GM23338 (cell line): ENCODE results near the gene ULK2. TPM values are rescaled to one million over a fixed set of nuclear protein-coding genes. Genes with fewer than 3 reads are reported as not detected.

Experiments used
- ATAC-seq: fragments of 200-7000 bp; cut with Tn5 transposase; 3 replicates; pipeline ENCODE4 v1.9.1; 2020
- DNase-seq: peaks from one replicate; pipeline ENCODE4 v3.0.0-alpha.2; 2015; ENCODE audit warnings: low spot score
- H2AFZ ChIP-seq: fragments of 200-600 bp; sonication (generic); 2 replicates; pipeline ENCODE4 v1.8.0; 2016; ENCODE audit warnings: antibody characterized with exemption, mild to moderate bottlenecking, moderate library complexity
- H3F3A ChIP-seq: fragments of 200-600 bp; sonication (generic); replicated peaks from 2 replicates; pipeline ENCODE4 v1.8.0; 2017; ENCODE audit warnings: antibody characterized with exemption, mixed run types, low read depth
- H3K27ac ChIP-seq: fragments of 200-600 bp; sonication (generic); 2 replicates; pipeline ENCODE4 v1.6.1; 2016; ENCODE audit warnings: low read depth
- H3K27me3 ChIP-seq: fragments of 200-600 bp; sonication (generic); 2 replicates; pipeline ENCODE4 v1.8.0; 2016; ENCODE audit warnings: mild to moderate bottlenecking, mixed run types, moderate library complexity; ENCODE audit not compliant: insufficient read depth
- H3K36me3 ChIP-seq: fragments of 200-600 bp; sonication (generic); 2 replicates; pipeline ENCODE4 v1.8.0; 2016; ENCODE audit warnings: mild to moderate bottlenecking; ENCODE audit not compliant: insufficient read depth
- H3K4me1 ChIP-seq: fragments of 200-600 bp; sonication (generic); 2 replicates; pipeline ENCODE4 v1.8.0; 2016; ENCODE audit warnings: mild to moderate bottlenecking, moderate library complexity; ENCODE audit not compliant: insufficient read depth
- H3K4me2 ChIP-seq: fragments of 200-600 bp; sonication (generic); 2 replicates; pipeline ENCODE4 v1.7.1; 2017; ENCODE audit warnings: mixed run types
- H3K4me3 ChIP-seq: fragments of 200-600 bp; sonication (generic); 2 replicates; pipeline ENCODE4 v1.6.1; 2016; ENCODE audit warnings: mixed run types
- H3K79me2 ChIP-seq: fragments of 200-600 bp; sonication (generic); replicated peaks from 2 replicates; pipeline ENCODE4 v1.8.0; 2017; ENCODE audit warnings: mild to moderate bottlenecking; ENCODE audit not compliant: insufficient read depth
- H3K9me2 ChIP-seq: fragments of 200-600 bp; sonication (generic); 2 replicates; pipeline ENCODE4 v1.8.0; 2017; ENCODE audit not compliant: insufficient read depth
- H4K20me1 ChIP-seq: fragments of 200-600 bp; sonication (generic); replicated peaks from 2 replicates; pipeline ENCODE4 v1.8.0; 2017; ENCODE audit warnings: mild to moderate bottlenecking; ENCODE audit not compliant: insufficient read depth
- H3K27ac Mint-ChIP-seq: 2 replicates; pipeline ENCODE4 v1.8.0; 2020; ENCODE audit warnings: inconsistent platforms, mild to moderate bottlenecking, moderate library complexity, mixed read lengths
- H3K27me3 Mint-ChIP-seq: 3 replicates; pipeline ENCODE4 v1.8.0; 2022; ENCODE audit warnings: low read depth, mild to moderate bottlenecking, moderate library complexity, mixed read lengths, inconsistent platforms; ENCODE audit not compliant: insufficient read depth, poor library complexity
- H3K36me3 Mint-ChIP-seq: 3 replicates; pipeline ENCODE4 v1.8.0; 2021; ENCODE audit warnings: low read depth, mild to moderate bottlenecking, inconsistent platforms, moderate library complexity, mixed read lengths
- H3K4me1 Mint-ChIP-seq: 3 replicates; pipeline ENCODE4 v1.8.0; 2020; ENCODE audit warnings: mild to moderate bottlenecking, inconsistent platforms, mixed read lengths
- H3K4me3 Mint-ChIP-seq: 3 replicates; pipeline ENCODE4 v1.8.0; 2021; ENCODE audit warnings: moderate library complexity, mild to moderate bottlenecking, inconsistent platforms, mixed read lengths
- H3K9me3 Mint-ChIP-seq: 3 replicates; pipeline ENCODE4 v1.8.0; 2020; ENCODE audit warnings: moderate library complexity, mild to moderate bottlenecking, inconsistent platforms, mixed read lengths
- CREB1 ChIP-seq: fragments of 250-450 bp; sonication (Bioruptor Pico); IDR thresholded peaks from 2 replicates; pipeline ENCODE4 v1.5.0; 2020; ENCODE audit warnings: low read depth, mild to moderate bottlenecking, moderate library complexity
- CTCF ChIP-seq, 2 experiments: fragments of 200-600 bp in 1 of 2; sonication (generic) in 1 of 2; conservative IDR thresholded peaks; 2 replicates each; pipeline versions ENCODE4 v1.5.1 to v1.6.1; 2016 to 2017; ENCODE audit warnings: antibody characterized with exemption in 2 of 2, low read depth in 2 of 2, mild to moderate bottlenecking in 2 of 2, moderate library complexity in 1 of 2
- EZH2phosphoT487 ChIP-seq: fragments of 200-600 bp; sonication (generic); IDR thresholded peaks from one replicate; pipeline ENCODE4 v1.8.1; 2018; ENCODE audit warnings: antibody characterized with exemption; ENCODE audit not compliant: unreplicated experiment
- NANOG ChIP-seq: IDR thresholded peaks from 2 replicates; pipeline ENCODE4 v1.6.1; 2016; ENCODE audit warnings: antibody characterized with exemption, borderline replicate concordance
- POLR2AphosphoS5 ChIP-seq: IDR thresholded peaks from 2 replicates; pipeline ENCODE4 v1.6.1; 2016; ENCODE audit warnings: antibody characterized with exemption, low read depth
- REST ChIP-seq: IDR thresholded peaks from one replicate; pipeline ENCODE4 v1.6.1; 2018; ENCODE audit warnings: antibody characterized with exemption; ENCODE audit not compliant: unreplicated experiment
- STAT1 ChIP-seq: IDR thresholded peaks from one replicate; pipeline ENCODE4 v1.6.1; 2016; ENCODE audit warnings: antibody characterized with exemption; ENCODE audit not compliant: unreplicated experiment
- ZNF331 ChIP-seq: fragments of 250-450 bp; sonication (Bioruptor Pico); IDR thresholded peaks from 2 replicates; pipeline ENCODE4 v1.5.0; 2020; ENCODE audit warnings: low read depth, mild to moderate bottlenecking, moderate library complexity
- polyA plus RNA-seq: library from polyadenylated mRNA; unstranded; fragments of >200 nt; fragmentation: Nextera tagmentation; extraction: Ambion mirVana; gene quantifications from 2 replicates; pipeline ENCODE4 v1.2.1, GENCODE V29; 2016
- total RNA-seq: library from RNA; depleted of rRNA; stranded (reverse); fragments of >200 nt; shearing (Covaris generic); gene quantifications from 2 replicates; pipeline ENCODE4 v1.2.3, GENCODE V29; 2014

The ULK2 gene
- total and polyA plus RNA-seq, 2 experiments from 2014 or later, result 1.6 to 3.0 TPM

GRCh38 chr17:19753051-19753509, 114.7 kb downstream of the ULK2 start:
- H3K4me3 ChIP-seq, result no peak overlapping the region
- ATAC-seq, result peak; percentile 45; the same call in 2 of the 3 replicates
- no peak overlapping the region for H3K4me3 Mint-ChIP-seq

GRCh38 chr17:19752216-19753050, 115.3 kb downstream of the ULK2 start:
- Mint-ChIP-seq H3K4me3 (no peak overlapping the region), H3K4me1 (peaks cover 15% of the 10 kb centered on the region), H3K36me3 (no peaks in the 10 kb centered on the region), H3K9me3 (no peaks in the 10 kb centered on the region), H3K27ac (peak overlapping the region; percentile 80; the same call in 1 of the 2 replicates), H3K27me3 (peaks cover 6% of the 10 kb centered on the region)
- Histone ChIP-seq H3K27ac (no peak overlapping the region), H3K4me1 (0 out of 2 replicates have a peak, but pooled peaks cover 6% of the 10 kb centered on the region), H3K27me3 (no peaks in the 10 kb centered on the region), H3K4me3 (no peak overlapping the region), H3K4me2 (no peak overlapping the region), H3K79me2 (no peaks in the 10 kb centered on the region), H2AFZ (peak overlapping the region; percentile 23; the same call in 1 of the 2 replicates), H3F3A (no peaks in the 10 kb centered on the region), H4K20me1 (no peaks in the 10 kb centered on the region), H3K36me3 (no peaks in the 10 kb centered on the region), H3K9me2 (no peaks in the 10 kb centered on the region)
- ATAC-seq, result no peak
- TF ChIP-seq POLR2AphosphoS5 (no peak), CTCF (conservative IDR thresholded peaks at IDR 0.05; ENCODE audit: low read depth in 2 of 2) (no peak), ZNF331 (CRISPR knock-in tag) (no peak), NANOG (no peak), CREB1 (no peak), REST (no peak)
- DNase-seq, result no peak

More at GRCh38 chr17:19753051-19753509, 114.7 kb downstream of the ULK2 start:
- Mint-ChIP-seq H3K9me3 (no peaks in the 10 kb centered on the region), H3K36me3 (no peaks in the 10 kb centered on the region), H3K4me1 (peaks cover 10% of the 10 kb centered on the region), H3K27ac (peak overlapping the region; percentile 80; the same call in 1 of the 2 replicates), H3K27me3 (peaks cover 6% of the 10 kb centered on the region)
- H3K4me1 ChIP-seq, result 0 out of 2 replicates have a peak, but pooled peaks cover 6% of the 10 kb centered on the region
- H2AFZ ChIP-seq, result no peak overlapping the region
- H3K27ac ChIP-seq, result no peak overlapping the region
- H3K36me3 ChIP-seq, result no peaks in the 10 kb centered on the region
- DNase-seq, result no peak
- no peaks in the 10 kb centered on the region for H3F3A ChIP-seq
- H3K79me2 ChIP-seq, result no peaks in the 10 kb centered on the region
- H3K9me2 ChIP-seq, result no peaks in the 10 kb centered on the region
- H3K27me3 ChIP-seq, result no peaks in the 10 kb centered on the region
- H4K20me1 ChIP-seq, result no peaks in the 10 kb centered on the region
- no peak for TF ChIP-seq CREB1
- no peak for TF ChIP-seq STAT1
- no peak for TF ChIP-seq EZH2phosphoT487
- TF ChIP-seq ZNF331 (CRISPR knock-in tag), result no peak
- TF ChIP-seq REST, result no peak
- H3K4me2 ChIP-seq, result no peak overlapping the region
